Superior temporal gyrus (tissue), 1 donor: ENCODE results near the gene TMEM218.

ENCODE experiments used
- DNase-seq: peaks from one replicate; pipeline ENCODE4 v3.0.0-alpha.2; 2016; ENCODE audit errors: extremely low spot score

Gene TMEM218

DNA sequence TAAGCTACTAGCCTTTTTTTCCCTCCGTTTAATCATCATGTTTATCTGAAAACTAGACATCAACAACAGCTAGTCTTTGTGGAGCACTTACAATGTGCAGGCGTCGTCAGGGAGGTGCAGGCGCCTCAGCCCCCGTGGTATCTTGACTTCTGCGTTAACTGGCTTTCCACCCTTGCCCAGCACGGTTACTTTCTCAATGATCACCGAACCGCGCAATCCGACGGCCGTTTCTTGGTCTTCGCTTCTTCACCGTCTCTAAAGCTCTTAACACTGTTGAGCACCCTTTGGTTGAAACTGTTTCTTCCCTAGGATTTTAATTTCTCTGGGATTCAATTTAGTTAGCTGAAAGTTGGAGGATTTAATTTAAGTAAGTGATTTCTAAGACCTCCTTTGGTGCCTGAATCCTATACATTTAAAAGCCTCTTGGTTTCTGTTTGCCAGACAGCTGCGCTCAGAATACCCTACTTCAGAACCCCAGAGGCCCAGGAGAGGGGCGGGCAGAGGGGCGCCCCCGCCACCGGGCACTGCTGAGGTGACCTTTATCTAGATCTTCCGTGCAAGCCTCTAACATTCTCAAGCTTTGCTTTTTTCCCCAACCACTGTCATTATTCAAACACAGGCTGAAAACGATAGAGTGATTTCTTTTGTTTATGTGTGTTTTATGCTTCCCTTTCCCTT lies 18.0 kb upstream of the TMEM218 start:
- DNase-seq: no peak

GRCh38 chr11:125128450-125128849 lies 17.0 kb upstream of the TMEM218 start:
- DNase-seq: no peak

- DNase-seq: no peak
These were observed 13.2 kb upstream of the TMEM218 start for GRCh38 chr11:125124618-125124992.

GRCh38 chr11:125123947-125124617 lies 12.7 kb upstream of the TMEM218 start:
- DNase-seq: peak; percentile 48

- DNase-seq: no peak
These were observed 11.9 kb upstream of the TMEM218 start for GRCh38 chr11:125123194-125123946.

DNA sequence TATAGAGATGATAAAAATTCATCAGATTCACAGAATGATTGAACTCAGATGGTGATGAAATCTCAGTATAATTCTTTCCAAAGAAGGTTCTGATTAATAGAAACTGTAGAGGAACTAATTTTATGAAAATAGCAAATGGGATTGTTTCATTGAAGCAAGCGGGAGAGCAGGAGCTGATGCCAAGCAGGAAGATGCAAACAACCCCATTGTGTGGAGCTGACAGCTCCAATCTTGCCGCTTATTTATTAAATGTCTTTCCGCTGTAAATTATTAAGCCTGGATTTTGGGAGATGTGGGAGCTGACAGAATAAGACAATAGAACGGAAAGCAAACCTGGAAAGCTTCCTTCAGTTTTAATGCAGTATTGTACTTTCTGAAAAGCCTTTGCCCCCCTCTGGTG lies 6.0 kb upstream of the TMEM218 start:
- no peak for DNase-seq

DNA sequence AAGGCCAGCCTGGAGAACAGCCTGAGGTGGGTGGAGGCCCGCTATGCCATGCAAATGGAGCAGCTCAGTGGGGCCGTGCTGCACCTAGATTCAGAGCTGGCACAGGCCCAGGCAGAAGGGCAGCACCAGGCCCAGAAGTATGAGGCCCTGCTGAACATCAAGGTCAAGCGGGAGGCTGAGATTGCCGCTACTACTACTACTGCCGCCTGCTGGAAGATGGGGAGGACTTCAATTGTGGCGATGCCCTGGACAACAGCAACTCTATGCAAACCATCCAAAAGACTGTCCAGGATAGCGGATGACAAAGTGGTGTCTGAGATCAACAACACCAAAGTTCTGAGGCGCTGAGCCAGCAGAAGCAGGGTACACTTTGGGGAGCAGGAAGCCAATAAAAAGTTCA lies 3.1 kb upstream of the TMEM218 start:
- no peak for DNase-seq

GRCh38 chr11:125112208-125112604 lies 780 bp upstream of the TMEM218 start:
- no peak for DNase-seq

GRCh38 chr11:125111001-125111342 lies 454 bp downstream of the TMEM218 start:
- no peak for DNase-seq

- no peak for DNase-seq
These were observed 920 bp downstream of the TMEM218 start for GRCh38 chr11:125110506-125110905.

DNA sequence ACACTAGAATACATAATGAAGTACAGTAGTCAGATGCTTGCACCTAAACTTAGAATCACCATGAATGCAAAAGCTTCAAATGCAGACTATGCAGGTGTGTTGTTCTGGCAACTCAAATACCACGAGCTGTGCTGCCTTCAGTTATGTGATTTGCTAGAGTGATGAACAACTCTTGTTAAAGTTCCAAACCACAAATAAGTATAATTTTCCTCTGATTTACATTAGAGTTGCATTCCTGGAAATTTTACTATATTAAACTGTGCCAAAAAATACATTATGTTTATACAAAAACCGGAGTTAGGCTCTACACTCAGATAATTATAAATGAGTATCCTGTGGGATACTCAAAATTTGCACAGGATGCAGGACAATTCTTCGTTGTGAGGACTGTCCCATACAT lies 3.0 kb downstream of the TMEM218 start:
- DNase-seq: no peak

DNA sequence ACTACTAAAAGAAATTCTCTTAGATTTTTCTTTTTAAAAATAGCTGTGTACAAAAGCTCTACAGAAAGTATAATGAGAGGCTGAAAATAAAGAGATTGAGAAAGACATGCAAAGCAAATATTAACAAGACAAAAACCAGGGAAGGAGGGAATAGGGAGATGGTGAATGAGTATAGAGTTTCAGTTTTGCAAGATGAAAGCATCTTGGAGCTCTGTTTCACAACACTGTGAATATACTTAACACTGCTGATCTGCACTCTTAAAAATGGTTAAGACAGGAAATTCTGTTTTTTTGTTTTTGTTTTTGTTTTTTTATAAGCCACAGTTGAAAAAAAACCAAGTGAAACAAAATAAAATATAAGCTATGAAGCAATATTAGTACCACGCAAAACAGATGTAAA lies 5.5 kb downstream of the TMEM218 start:
- DNase-seq: no peak

GRCh38 chr11:125102510-125102909 lies 8.9 kb downstream of the TMEM218 start:
- DNase-seq: no peak

DNA sequence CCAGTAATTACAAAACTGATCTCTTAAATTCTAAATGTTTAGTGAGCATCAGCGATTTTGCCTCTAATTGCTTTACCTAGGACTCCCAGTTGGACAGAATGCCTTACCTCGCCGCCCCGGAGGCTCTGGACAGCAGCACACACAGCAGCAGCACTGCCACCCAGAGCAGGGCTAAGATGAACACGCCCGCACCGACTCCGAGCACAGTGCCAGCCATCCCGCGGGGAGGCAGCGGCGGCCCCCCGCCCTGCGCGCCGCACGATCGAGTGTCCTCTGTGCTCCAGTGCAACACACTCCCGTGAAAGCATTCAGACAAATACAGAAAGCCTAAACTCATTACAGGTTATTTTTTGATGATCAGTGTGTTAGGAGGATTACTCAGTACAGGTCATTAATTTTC lies 9.4 kb downstream of the TMEM218 start:
- DNase-seq: no peak

GRCh38 chr11:125101596-125101995 lies 9.8 kb downstream of the TMEM218 start:
- no peak for DNase-seq

- no peak for DNase-seq
These were observed 11.3 kb downstream of the TMEM218 start for GRCh38 chr11:125100136-125100535.

DNA sequence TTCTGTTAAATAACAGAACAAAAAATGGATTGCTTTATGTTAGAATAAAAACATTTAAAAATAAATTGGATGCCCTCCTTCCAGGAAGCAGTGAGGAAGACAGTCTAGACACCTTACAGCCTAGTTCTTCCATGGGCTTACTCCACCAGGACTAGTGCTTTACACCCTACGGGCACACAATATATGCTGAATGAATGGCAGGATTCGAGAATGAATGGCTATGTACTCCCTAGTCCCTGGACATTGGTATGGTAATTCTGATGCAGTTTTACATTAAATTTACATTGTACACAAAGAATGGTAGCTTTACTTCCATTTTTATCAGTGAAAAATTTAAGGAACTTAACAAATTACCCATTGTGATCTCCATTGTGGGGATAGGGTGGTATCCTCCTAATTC lies 16.7 kb downstream of the TMEM218 start:
- DNase-seq: no peak

- DNase-seq: no peak
These were observed 17.9 kb downstream of the TMEM218 start for GRCh38 chr11:125093502-125093901.

GRCh38 chr11:125092669-125093068 lies 18.8 kb downstream of the TMEM218 start:
- DNase-seq: no peak

DNA sequence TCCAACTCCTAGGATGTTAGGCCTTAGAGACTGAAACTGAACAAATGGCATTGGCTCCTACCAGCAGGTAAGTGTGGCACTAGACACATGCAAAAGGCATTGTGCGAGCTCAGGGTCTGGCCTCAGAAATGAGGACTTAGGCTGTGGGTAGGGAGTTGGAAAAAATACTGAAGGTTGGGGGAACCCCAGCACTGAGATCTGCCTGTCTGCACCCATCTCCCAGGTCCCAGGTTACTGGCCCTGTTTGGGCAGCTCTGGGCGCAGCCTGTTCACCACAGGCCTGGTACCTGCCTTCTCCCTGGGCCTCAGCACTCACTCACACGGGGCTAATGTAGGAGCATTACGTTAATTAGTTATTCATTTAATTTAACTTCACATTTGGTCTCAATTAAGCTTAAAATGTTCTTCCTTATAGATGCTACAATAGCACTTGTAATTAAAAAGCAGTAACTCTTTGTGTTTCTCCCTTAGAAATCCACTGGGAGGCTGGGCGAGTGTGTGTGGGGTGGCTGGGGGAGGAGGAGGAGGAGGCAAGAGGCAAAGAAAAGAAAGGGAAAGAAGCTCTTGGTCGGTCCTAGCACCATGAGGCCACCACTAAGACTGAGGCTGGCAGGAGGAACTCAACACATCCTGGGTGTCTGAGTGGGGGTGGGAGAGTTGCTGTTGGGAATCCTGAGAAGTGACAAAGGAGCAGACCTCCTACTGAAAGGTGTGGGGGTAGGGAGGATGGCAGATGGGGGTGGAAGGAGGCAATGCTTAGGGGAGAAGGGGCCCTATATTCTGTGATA lies 19.4 kb downstream of the TMEM218 start:
- no peak for DNase-seq

GRCh38 chr11:125091247-125091876 lies 20.1 kb downstream of the TMEM218 start:
- peak; percentile 75 for DNase-seq

DNA sequence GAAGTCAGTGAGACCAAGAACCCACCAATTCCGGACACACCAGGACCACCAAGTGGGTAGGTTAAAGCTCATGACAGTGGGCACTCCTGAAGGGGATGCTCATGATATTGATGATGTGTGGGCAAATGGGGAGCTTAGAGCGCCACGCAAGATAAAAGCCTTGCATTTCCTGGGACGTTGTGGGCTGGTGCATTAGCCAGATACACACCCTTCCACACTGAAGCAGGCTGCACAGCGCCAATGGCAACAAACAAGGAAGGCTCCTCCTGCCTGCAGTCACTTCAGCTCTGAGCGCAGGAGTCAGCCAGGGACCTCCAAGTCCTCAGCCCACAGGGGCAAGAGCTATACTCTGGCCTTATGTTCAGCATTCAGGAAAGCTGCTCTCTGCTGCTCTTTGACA lies 20.6 kb downstream of the TMEM218 start:
- no peak for DNase-seq
